ENCODE measurements around the gene CDYL2.

The CDYL2 gene

GRCh38 chr16:80618862-80619648, 185.3 kb downstream of the CDYL2 start:
- no peak for DNase-seq

- DNase-seq, result no peak
Observed at GRCh38 chr16:80616362-80616761, 188.0 kb downstream of the CDYL2 start.

- no peak for DNase-seq
Observed at GRCh38 chr16:80615735-80616134, 188.7 kb downstream of the CDYL2 start.

- DNase-seq, result no peak
Observed at GRCh38 chr16:80614908-80615671, 189.3 kb downstream of the CDYL2 start.

- DNase-seq, result no peak
Observed at GRCh38 chr16:80612461-80613017, 191.9 kb downstream of the CDYL2 start.

GRCh38 chr16:80611930-80612327, 192.5 kb downstream of the CDYL2 start:
- DNase-seq, result no peak

- DNase-seq, result no peak
Observed at GRCh38 chr16:80611171-80611929, 193.0 kb downstream of the CDYL2 start.

- DNase-seq, result peak; percentile 63
Observed at GRCh38 chr16:80610481-80611156, 193.8 kb downstream of the CDYL2 start.

GRCh38 chr16:80608946-80609345, 195.5 kb downstream of the CDYL2 start:
- no peak for DNase-seq

GRCh38 chr16:80607204-80607603, 197.2 kb downstream of the CDYL2 start:
- DNase-seq, result no peak

GRCh38 chr16:80606221-80606766, 198.1 kb downstream of the CDYL2 start:
- no peak for DNase-seq

- no peak for DNase-seq
Observed at GRCh38 chr16:80604600-80605355, 199.6 kb downstream of the CDYL2 start.

GRCh38 chr16:80602894-80603293, 201.5 kb downstream of the CDYL2 start:
- DNase-seq, result no peak

- no peak for DNase-seq
Observed at GRCh38 chr16:80601182-80601581, 203.2 kb downstream of the CDYL2 start.

GRCh38 chr16:80599466-80599865, 204.9 kb downstream of the CDYL2 start:
- DNase-seq, result no peak

- DNase-seq, result no peak
Observed at GRCh38 chr16:80596507-80597207, 207.7 kb downstream of the CDYL2 start.

GRCh38 chr16:80594756-80595155, 209.6 kb downstream of the CDYL2 start:
- DNase-seq, result no peak

GRCh38 chr16:80592273-80592672, 212.1 kb downstream of the CDYL2 start:
- no peak for DNase-seq

- peak; percentile 21 for DNase-seq
Observed at GRCh38 chr16:80591071-80591915, 213.1 kb downstream of the CDYL2 start.

- DNase-seq, result peak; percentile 80
Observed at GRCh38 chr16:80587071-80587470, 217.3 kb downstream of the CDYL2 start.

Measured in suppressor macrophage treated with lipopolysaccharide for 4 hours (primary cell).